K562 (cell line): ENCODE data around the gene DAB2. TPM values are rescaled to one million over a fixed set of nuclear protein-coding genes. Genes with fewer than 3 reads are reported as not detected.

ENCODE experiments used
- ATAC-seq: fragments of 200-7000 bp; cut with Tn5 transposase; 3 replicates; pipeline ENCODE4 v1.9.1; 2020; ENCODE audit warnings: moderate library complexity
- BruUV-seq: library from RNA; stranded (reverse); fragments of 400-500 nt; replicated peaks from 2 replicates; lab custom pipeline; 2021; lab: Mats Ljungman, UMichigan
- CTCF ChIA-PET: fragments of 300-600 bp; formaldehyde crosslinking; extraction: SDS; loops from one replicate; lab custom pipeline; 2021; ENCODE audit warnings: low intra/inter-chr PET ratio; lab: Yijun Ruan, JAX
- POLR2A ChIA-PET: fragments of 300-600, 350-650 bp; sonication (Branson Sonifier 250); formaldehyde crosslinking; extraction: SDS; loops from one replicate; lab custom pipeline; 2021; ENCODE audit warnings: antibody characterized with exemption, inconsistent platforms; lab: Yijun Ruan, JAX
- DNase-seq, 4 experiments: peaks; one replicate each; pipeline versions ENCODE4 v3.0.0 to v3.0.0-alpha.2; 2011 to 2018; ENCODE audit warnings: low spot score in 3 of 4, mixed read lengths in 3 of 4; ENCODE audit errors: extremely low read depth in 1 of 4
- FAIRE-seq: peaks from 2 replicates; lab custom pipeline; 2011; peaks lifted over from hg19 to GRCh38; lab: Jason Lieb, UNC
- H2AFZ ChIP-seq: 2 replicates; pipeline ENCODE4 v1.6.0; 2011; ENCODE audit warnings: low read depth, low read length, control low read depth, inconsistent platforms
- H3K27ac ChIP-seq: fragments of 200-600 bp; 3 replicates; pipeline ENCODE4 v1.8.0; 2011; ENCODE audit warnings: low read depth, mild to moderate bottlenecking, control low read depth, inconsistent platforms, low read length, moderate library complexity, mixed read lengths; ENCODE audit errors: extremely low read depth
- H3K27me3 ChIP-seq, 2 experiments: fragments of 300-600 bp in 1 of 2; 2 replicates in 1 of 2; 3 replicates in 1 of 2; pipeline versions ENCODE4 v1.6.0 to v1.8.0; 2011; ENCODE audit warnings: inconsistent platforms in 2 of 2, low read length in 2 of 2, mild to moderate bottlenecking in 1 of 2, mixed read lengths in 1 of 2, moderate library complexity in 1 of 2; ENCODE audit not compliant: control insufficient read depth in 2 of 2, insufficient read depth in 2 of 2
- H3K36me3 ChIP-seq: fragments of 300-600 bp; 3 replicates; pipeline ENCODE4 v1.8.0; 2011; ENCODE audit warnings: mild to moderate bottlenecking, low read length, inconsistent platforms; ENCODE audit not compliant: control insufficient read depth, insufficient read depth
- H3K4me1 ChIP-seq, 2 experiments: fragments of 200-600 bp in 1 of 2; replicated peaks in 1 of 2; 2 replicates in 1 of 2; 3 replicates in 1 of 2; pipeline versions ENCODE4 v1.5.1 to v1.8.0; 2011; ENCODE audit warnings: inconsistent platforms in 2 of 2, low read length in 2 of 2, mild to moderate bottlenecking in 1 of 2, mixed read lengths in 1 of 2, moderate library complexity in 1 of 2; ENCODE audit not compliant: control insufficient read depth in 2 of 2, insufficient read depth in 2 of 2
- H3K4me2 ChIP-seq: 2 replicates; pipeline ENCODE4 v1.6.1; 2011; ENCODE audit warnings: low read length, control low read depth, inconsistent platforms, mixed read lengths; ENCODE audit not compliant: insufficient read depth
- H3K4me3 ChIP-seq: fragments of 200-600 bp; sonication (generic), shearing (Covaris generic); 2 replicates; pipeline ENCODE4 v1.5.1; 2016; ENCODE audit warnings: control low read depth, inconsistent platforms
- H3K79me2 ChIP-seq: fragments of 200-600 bp; 3 replicates; pipeline ENCODE4 v1.8.0; 2011; ENCODE audit warnings: low read length, inconsistent platforms; ENCODE audit not compliant: control insufficient read depth, insufficient read depth
- H3K9ac ChIP-seq, 2 experiments: 2 replicates each; pipeline versions ENCODE4 v1.6.0 to v1.6.1; 2011; ENCODE audit warnings: low read depth in 2 of 2, low read length in 2 of 2, control low read depth in 1 of 2, inconsistent platforms in 1 of 2, mild to moderate bottlenecking in 1 of 2, mixed read lengths in 1 of 2; ENCODE audit not compliant: insufficient read depth in 1 of 2
- H3K9me1 ChIP-seq: one replicate; pipeline ENCODE4 v1.6.0; 2011; ENCODE audit warnings: inconsistent platforms, mild to moderate bottlenecking, low read length, moderate library complexity; ENCODE audit not compliant: control insufficient read depth, insufficient read depth
- H3K9me3 ChIP-seq: replicated peaks from 2 replicates; pipeline ENCODE4 v1.5.1; 2011; ENCODE audit warnings: low read depth, low read length, inconsistent platforms; ENCODE audit not compliant: control insufficient read depth, insufficient read depth
- H4K20me1 ChIP-seq: replicated peaks from 2 replicates; pipeline ENCODE4 v1.6.1; 2011; ENCODE audit warnings: low read length, inconsistent platforms, mixed read lengths; ENCODE audit not compliant: control insufficient read depth, insufficient read depth
- RAD51 ChIP-seq: fragments of 450-650 bp; IDR thresholded peaks from 2 replicates; pipeline ENCODE4 v1.7.1; 2016; ENCODE audit warnings: low read depth, mild to moderate bottlenecking, borderline replicate concordance
- ZNF75A ChIP-seq: fragments of 450-650 bp; formaldehyde crosslinking; IDR thresholded peaks from 2 replicates; pipeline ENCODE4 v1.4.0; 2020; ENCODE audit warnings: mild to moderate bottlenecking
- whole genome bisulfite sequencing: fragments of 100-300 bp; shearing (Covaris generic); methylation state at CpG from one replicate; pipeline ENCODE4 v1.1.6; 2016; ENCODE audit warnings: low coverage, mixed read lengths; ENCODE audit not compliant: insufficient coverage; ENCODE audit errors: missing lambda C conversion rate; 5-methylcytosine and 5-hydroxymethylcytosine counted together
- in situ Hi-C: fragments of 300-500 bp; cut with MboI; formaldehyde crosslinking; loops from 4 replicates; pipeline ENCODE4 v1.15.0; 2018; ENCODE audit warnings: inconsistent platforms, mixed read lengths
- intact Hi-C: fragments of 100-400 bp; cut with micrococcal nuclease; formaldehyde crosslinking; loops from 2 replicates; pipeline ENCODE4 v1.14.2; 2022
- polyA plus RNA-seq, 8 experiments: library from polyadenylated mRNA; depleted of rRNA in 4 of 8; stranded (reverse) in 5 of 8; unstranded in 3 of 8; fragments of >200 nt; fragmentation: Nextera tagmentation in 2 of 8; fragmentation: Illumina TruSeq in 1 of 8; extraction: Ambion mirVana in 2 of 8; extraction: Trizol in 1 of 8; gene quantifications; 2 replicates each; pipeline versions ENCODE4 v1.2.1 to v1.2.3, GENCODE V29; 2011 to 2014; ENCODE audit warnings: inconsistent platforms in 1 of 8, missing spikeins in 1 of 8
- total RNA-seq, 7 experiments: library from RNA; depleted of rRNA in 6 of 7; stranded (reverse); fragments of >200 nt in 6 of 7; fragmentation: Illumina TruSeq in 2 of 7; extraction: Trizol in 2 of 7; gene quantifications; 2 replicates each; pipeline versions ENCODE4 v1.2.1 to v1.2.3, GENCODE V29; 2011 to 2021; ENCODE audit warnings: low replicate concordance in 1 of 7
- TF ChIP-seq, protein P1 (sequence below): sonication (generic); formaldehyde crosslinking; IDR thresholded peaks from 2 replicates; pipeline ENCODE4 v1.5.0; 2020; ENCODE audit warnings: missing genetic modification reagents
- TF ChIP-seq, protein P2 (sequence below): fragments of 450-650 bp; formaldehyde crosslinking; IDR thresholded peaks from 2 replicates; pipeline ENCODE4 v1.4.0; 2020; ENCODE audit warnings: mild to moderate bottlenecking, mixed read lengths

DAB2 gene
- total and polyA plus RNA-seq, 9 of the 15 experiments (the other 6 are each of a cell fraction or from before 2014, with no cell fraction given) = 6.6 to 29.9 (median 24.1) TPM

DNA sequence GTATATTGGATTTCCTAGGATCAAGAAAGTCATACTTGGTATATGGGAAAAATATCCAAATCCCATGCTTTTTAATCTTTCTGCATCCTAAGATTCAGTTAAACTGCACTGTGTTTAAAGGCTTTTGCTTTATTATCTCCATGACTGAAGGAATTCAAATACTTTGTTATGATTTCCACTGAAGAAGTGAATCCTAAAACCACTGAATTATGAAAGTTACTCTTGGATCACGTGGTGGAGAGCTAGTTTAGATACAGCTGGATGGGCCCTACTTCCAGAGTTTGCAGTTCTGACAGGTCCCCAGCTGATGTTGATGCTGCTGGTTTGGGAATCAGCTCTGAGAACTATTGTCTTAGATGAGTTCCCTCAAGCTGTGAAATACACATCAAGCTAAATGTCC, 5.0 kb downstream of the DAB2 start:
- WGBS = 10% methylated on average over 1 of the region's 1 CpG
- Histone ChIP-seq H4K20me1 (no peaks in the 10 kb centered on the region), H3K9ac (no peak overlapping the region), H3K27ac (no peak overlapping the region), H3K4me1 (peaks cover 6 to 26% of the 10 kb centered on the region in 2 experiments; a peak in 4 of 5 replicates), H3K27me3 (no peaks in the 10 kb centered on the region), H3K4me2 (no peak overlapping the region), H3K9me1 (no peaks in the 10 kb centered on the region), H2AFZ (no peak overlapping the region), H3K9me3 (no peaks in the 10 kb centered on the region), H3K79me2 (peaks cover 10% of the 10 kb centered on the region; the same call in 2 of the 3 replicates), H3K36me3 (no peaks in the 10 kb centered on the region), H3K4me3 (no peak overlapping the region)
- in situ Hi-C loops (no loop called here), intact Hi-C loops (loop anchor here (10.0 kb wide), 1 partner anchor 1415 kb away; the partner anchor contains the start of gene RPL37)
- CTCF ChIA-PET = no interaction called here
- no TSS peak for BruUV-seq
- no peak for ATAC-seq
- POLR2A ChIA-PET = interaction anchor here (0.5 to 6.2 kb wide), 6 partner anchors 7 to 44 kb away, joined by 3 to 84 read pairs (median 3); no protein-coding TSS in a partner anchor
- TF ChIP-seq RAD51 = 0 out of 2 replicates have a peak, but pooled peaks have one; percentile 18
- TF ChIP-seq, protein P1, sequence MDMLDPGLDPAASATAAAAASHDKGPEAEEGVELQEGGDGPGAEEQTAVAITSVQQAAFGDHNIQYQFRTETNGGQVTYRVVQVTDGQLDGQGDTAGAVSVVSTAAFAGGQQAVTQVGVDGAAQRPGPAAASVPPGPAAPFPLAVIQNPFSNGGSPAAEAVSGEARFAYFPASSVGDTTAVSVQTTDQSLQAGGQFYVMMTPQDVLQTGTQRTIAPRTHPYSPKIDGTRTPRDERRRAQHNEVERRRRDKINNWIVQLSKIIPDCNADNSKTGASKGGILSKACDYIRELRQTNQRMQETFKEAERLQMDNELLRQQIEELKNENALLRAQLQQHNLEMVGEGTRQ = peak; percentile 33; the same call in 1 of the 2 replicates
- TF ChIP-seq ZNF75A = no peak
- TF ChIP-seq, protein P2, sequence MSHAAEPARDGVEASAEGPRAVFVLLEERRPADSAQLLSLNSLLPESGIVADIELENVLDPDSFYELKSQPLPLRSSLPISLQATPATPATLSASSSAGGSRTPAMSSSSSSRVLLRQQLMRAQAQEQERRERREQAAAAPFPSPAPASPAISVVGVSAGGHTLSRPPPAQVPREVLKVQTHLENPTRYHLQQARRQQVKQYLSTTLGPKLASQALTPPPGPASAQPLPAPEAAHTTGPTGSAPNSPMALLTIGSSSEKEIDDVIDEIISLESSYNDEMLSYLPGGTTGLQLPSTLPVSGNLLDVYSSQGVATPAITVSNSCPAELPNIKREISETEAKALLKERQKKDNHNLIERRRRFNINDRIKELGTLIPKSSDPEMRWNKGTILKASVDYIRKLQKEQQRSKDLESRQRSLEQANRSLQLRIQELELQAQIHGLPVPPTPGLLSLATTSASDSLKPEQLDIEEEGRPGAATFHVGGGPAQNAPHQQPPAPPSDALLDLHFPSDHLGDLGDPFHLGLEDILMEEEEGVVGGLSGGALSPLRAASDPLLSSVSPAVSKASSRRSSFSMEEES (CRISPR knock-in tag) = peak; percentile 38
- FAIRE-seq = no peak
- DNase-seq = no peak
